Osteoblast (primary cell): ENCODE results near the gene AK3. TPM values are rescaled to one million over a fixed set of nuclear protein-coding genes. Genes with fewer than 3 reads are reported as not detected.

Source experiments
- DNase-seq: peaks from one replicate; pipeline ENCODE4 v3.0.0; 2011; ENCODE audit warnings: low spot score, mixed read lengths; ENCODE audit not compliant: insufficient read length; ENCODE audit errors: missing footprints
- H2AFZ ChIP-seq: 2 replicates; pipeline ENCODE4 v1.6.0; 2011; ENCODE audit warnings: mild to moderate bottlenecking, low read length
- H3K27ac ChIP-seq: 2 replicates; pipeline ENCODE4 v1.5.1; 2011; ENCODE audit warnings: mild to moderate bottlenecking, low read depth, low read length, moderate library complexity
- H3K27me3 ChIP-seq: 2 replicates; pipeline ENCODE4 v1.6.0; 2012; ENCODE audit warnings: mild to moderate bottlenecking, control low read depth, inconsistent platforms, low read length, moderate library complexity; ENCODE audit not compliant: insufficient read depth
- H3K36me3 ChIP-seq: 2 replicates; pipeline ENCODE4 v1.5.1; 2011; ENCODE audit warnings: mild to moderate bottlenecking, low read length, control low read depth, moderate library complexity; ENCODE audit not compliant: insufficient read depth
- H3K4me1 ChIP-seq: 2 replicates; pipeline ENCODE4 v1.5.1; 2011; ENCODE audit warnings: mild to moderate bottlenecking, low read length, control low read depth, moderate library complexity; ENCODE audit not compliant: insufficient read depth
- H3K4me2 ChIP-seq: 2 replicates; pipeline ENCODE4 v1.6.0; 2011; ENCODE audit warnings: mild to moderate bottlenecking, low read length; ENCODE audit not compliant: insufficient read depth
- H3K4me3 ChIP-seq: fragments of 200-600 bp; sonication (generic); 3 replicates; pipeline ENCODE4 v1.5.1; 2012; ENCODE audit warnings: mild to moderate bottlenecking, low read length, inconsistent platforms; ENCODE audit not compliant: insufficient read depth
- H3K79me2 ChIP-seq: 2 replicates; pipeline ENCODE4 v1.6.0; 2012; ENCODE audit warnings: mild to moderate bottlenecking, low read length, control low read depth, inconsistent platforms; ENCODE audit not compliant: insufficient read depth
- H3K9me3 ChIP-seq: 2 replicates; pipeline ENCODE4 v1.5.1; 2011; ENCODE audit warnings: low read depth, low read length, control low read depth
- H4K20me1 ChIP-seq: 2 replicates; pipeline ENCODE4 v1.6.0; 2012; ENCODE audit warnings: mild to moderate bottlenecking, low read length, control low read depth; ENCODE audit not compliant: insufficient read depth
- total RNA-seq: library from RNA; depleted of rRNA; stranded (reverse); fragments of >200 nt; gene quantifications from 2 replicates; pipeline ENCODE4 v1.2.3, GENCODE V29; 2012
- TF ChIP-seq, protein P1 (sequence below): IDR thresholded peaks from 2 replicates; pipeline ENCODE4 v1.5.1; 2011; ENCODE audit warnings: mild to moderate bottlenecking, low read depth, low read length, moderate library complexity; ENCODE audit errors: extremely low read depth

AK3 gene
- total RNA-seq, 1 donor = 48.9 TPM

DNA sequence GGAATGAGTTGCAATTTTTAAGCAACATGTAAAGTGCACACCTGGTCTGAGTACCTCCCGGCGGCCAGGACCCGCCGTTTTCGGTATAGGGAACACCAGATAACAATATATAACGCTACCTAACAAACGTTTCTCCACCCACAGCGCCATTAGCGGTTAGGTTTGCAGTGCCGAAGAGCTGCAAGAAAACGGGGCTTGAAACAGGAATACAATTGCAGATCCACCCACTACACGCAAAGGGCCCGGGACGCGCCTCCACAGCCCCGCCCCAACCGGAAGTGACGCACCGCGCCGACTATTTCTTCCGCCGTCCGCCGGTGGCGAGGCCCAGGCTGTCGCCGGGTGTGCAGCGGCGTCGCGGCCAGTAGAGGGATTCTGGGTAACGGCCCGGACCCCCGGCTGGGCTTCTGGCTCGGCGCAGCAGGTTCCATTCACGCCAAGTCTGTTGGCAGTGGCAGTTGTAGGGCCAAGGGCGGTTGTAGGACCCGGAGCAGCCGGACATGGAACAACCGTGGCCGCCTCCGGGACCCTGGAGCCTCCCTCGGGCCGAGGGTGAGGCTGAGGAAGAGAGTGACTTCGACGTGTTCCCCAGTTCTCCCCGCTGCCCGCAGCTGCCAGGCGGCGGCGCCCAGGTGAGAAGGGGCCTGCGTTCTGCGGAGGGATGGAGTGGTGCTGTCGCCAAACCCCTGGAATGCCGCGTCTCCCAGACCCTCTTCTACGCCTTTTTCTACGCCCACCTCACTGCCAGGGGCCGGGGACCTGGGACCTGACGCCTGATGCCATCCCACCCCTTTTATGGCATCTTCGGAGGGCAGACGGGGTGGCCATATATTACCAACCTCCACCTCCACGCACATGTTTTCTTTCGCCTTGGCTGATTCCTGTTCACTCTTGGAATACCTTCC, 61.5 kb downstream of the AK3 start, which contains the start of gene CDC37L1:
CDC37L1 (plus strand) TSS at position 302 of the 905 bp plus-strand sequence; CDS start at position 501, 199 bp downstream.
- Histone ChIP-seq H3K79me2 (peaks cover 44% of the 10 kb centered on the region), H3K9me3 (no peaks in the 10 kb centered on the region), H3K27me3 (no peaks in the 10 kb centered on the region), H3K36me3 (no peaks in the 10 kb centered on the region), H3K27ac (peak within 1 kb of the TSS; percentile 89), H3K4me1 (peaks cover 28% of the 10 kb centered on the region), H2AFZ (peak within 1 kb of the TSS; percentile 89), H3K4me3 (peak within 1 kb of the TSS; percentile 76), H4K20me1 (peaks cover 7% of the 10 kb centered on the region), H3K4me2 (peak within 1 kb of the TSS; percentile 84)
- peak; percentile 94 for DNase-seq
- TF ChIP-seq, protein P1, sequence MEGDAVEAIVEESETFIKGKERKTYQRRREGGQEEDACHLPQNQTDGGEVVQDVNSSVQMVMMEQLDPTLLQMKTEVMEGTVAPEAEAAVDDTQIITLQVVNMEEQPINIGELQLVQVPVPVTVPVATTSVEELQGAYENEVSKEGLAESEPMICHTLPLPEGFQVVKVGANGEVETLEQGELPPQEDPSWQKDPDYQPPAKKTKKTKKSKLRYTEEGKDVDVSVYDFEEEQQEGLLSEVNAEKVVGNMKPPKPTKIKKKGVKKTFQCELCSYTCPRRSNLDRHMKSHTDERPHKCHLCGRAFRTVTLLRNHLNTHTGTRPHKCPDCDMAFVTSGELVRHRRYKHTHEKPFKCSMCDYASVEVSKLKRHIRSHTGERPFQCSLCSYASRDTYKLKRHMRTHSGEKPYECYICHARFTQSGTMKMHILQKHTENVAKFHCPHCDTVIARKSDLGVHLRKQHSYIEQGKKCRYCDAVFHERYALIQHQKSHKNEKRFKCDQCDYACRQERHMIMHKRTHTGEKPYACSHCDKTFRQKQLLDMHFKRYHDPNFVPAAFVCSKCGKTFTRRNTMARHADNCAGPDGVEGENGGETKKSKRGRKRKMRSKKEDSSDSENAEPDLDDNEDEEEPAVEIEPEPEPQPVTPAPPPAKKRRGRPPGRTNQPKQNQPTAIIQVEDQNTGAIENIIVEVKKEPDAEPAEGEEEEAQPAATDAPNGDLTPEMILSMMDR = peak; percentile 49

DNA sequence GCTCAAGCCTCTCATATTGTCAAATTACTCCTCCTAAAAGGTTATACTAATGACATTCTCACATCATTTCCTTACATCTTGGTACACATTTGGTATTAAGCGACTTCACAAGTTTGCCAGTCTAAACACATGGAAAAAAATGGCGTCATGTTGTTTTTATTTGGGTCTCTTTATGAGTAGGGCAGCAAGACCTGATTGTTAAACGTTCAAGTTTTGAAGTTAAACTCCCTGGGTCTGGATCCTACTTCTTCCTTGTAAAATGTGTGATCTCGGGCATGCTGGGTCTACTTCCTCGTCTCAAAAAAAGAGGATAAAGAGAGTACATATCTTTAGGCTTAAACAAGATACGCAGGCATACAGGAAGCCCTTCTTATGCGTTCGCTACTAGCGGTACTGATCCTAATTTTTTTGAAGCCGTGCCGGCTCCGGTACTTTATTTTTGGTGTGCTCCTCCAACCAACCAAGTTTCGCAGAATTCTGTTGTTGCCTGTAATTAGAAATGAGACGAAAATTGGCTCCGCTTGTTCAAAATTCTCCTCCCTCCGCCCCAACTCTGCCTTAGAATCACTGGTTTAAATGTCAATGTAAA, 62.2 kb downstream of the AK3 start:
- Histone ChIP-seq H3K4me1 (peaks cover 28% of the 10 kb centered on the region), H2AFZ (peak overlapping the region; percentile 89), H3K4me3 (peak overlapping the region; percentile 76), H3K9me3 (no peaks in the 10 kb centered on the region), H4K20me1 (peaks cover 5% of the 10 kb centered on the region), H3K27ac (peak overlapping the region; percentile 89), H3K4me2 (peak overlapping the region; percentile 84), H3K79me2 (peaks cover 37% of the 10 kb centered on the region), H3K27me3 (no peaks in the 10 kb centered on the region), H3K36me3 (no peaks in the 10 kb centered on the region)
- TF ChIP-seq, protein P1 = no peak
- peak; percentile 67 for DNase-seq

GRCh38 chr9:4677392-4677791, 63.6 kb downstream of the AK3 start:
- Histone ChIP-seq H2AFZ (no peak overlapping the region), H3K4me3 (no peak overlapping the region), H3K36me3 (no peaks in the 10 kb centered on the region), H3K4me1 (peaks cover 28% of the 10 kb centered on the region), H3K79me2 (peaks cover 26% of the 10 kb centered on the region), H3K27ac (no peak overlapping the region), H3K4me2 (no peak overlapping the region), H3K9me3 (no peaks in the 10 kb centered on the region), H3K27me3 (no peaks in the 10 kb centered on the region), H4K20me1 (no peaks in the 10 kb centered on the region)
- TF ChIP-seq, protein P1 = no peak
- no peak for DNase-seq

DNA sequence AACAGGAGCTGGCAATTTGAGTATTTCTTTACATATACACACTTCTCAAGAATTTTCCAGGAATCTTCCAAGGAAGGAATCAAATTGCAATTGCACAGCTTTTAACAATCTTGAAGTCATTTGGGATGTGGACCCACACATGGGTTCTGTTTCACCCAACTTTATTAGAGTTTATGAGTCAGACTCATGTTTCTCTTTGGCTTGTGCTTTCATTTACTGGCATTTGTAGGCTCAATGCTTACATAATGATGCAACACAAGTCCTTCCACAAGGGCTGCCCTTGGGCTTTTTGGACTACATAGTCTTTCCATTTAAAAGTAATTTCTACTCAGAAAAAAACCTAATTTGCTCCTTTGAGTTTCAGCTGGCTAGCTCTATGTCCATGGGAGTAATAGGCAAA, 66.2 kb downstream of the AK3 start:
- Histone ChIP-seq H3K36me3 (no peaks in the 10 kb centered on the region), H3K4me2 (no peak overlapping the region), H2AFZ (no peak overlapping the region)

More for the DNA sequence above, 66.2 kb downstream of the AK3 start:
- peak; percentile 90 for DNase-seq
- H3K27ac ChIP-seq = peak overlapping the region; percentile 18
- H3K4me3 ChIP-seq = no peak overlapping the region
- H4K20me1 ChIP-seq = no peaks in the 10 kb centered on the region
- no peaks in the 10 kb centered on the region for H3K27me3 ChIP-seq
- TF ChIP-seq, protein P1 = no peak
- no peaks in the 10 kb centered on the region for H3K9me3 ChIP-seq
- H3K4me1 ChIP-seq = peaks cover 14% of the 10 kb centered on the region
- peaks cover 3% of the 10 kb centered on the region for H3K79me2 ChIP-seq
